ENCODE data around the gene ZCCHC4. TPM values are rescaled to one million over a fixed set of nuclear protein-coding genes. Genes with fewer than 3 reads are reported as not detected.

Gene ZCCHC4
- total and polyA plus RNA-seq, 8 donors: 2.2 to 6.6 (median 3.4) TPM

DNA sequence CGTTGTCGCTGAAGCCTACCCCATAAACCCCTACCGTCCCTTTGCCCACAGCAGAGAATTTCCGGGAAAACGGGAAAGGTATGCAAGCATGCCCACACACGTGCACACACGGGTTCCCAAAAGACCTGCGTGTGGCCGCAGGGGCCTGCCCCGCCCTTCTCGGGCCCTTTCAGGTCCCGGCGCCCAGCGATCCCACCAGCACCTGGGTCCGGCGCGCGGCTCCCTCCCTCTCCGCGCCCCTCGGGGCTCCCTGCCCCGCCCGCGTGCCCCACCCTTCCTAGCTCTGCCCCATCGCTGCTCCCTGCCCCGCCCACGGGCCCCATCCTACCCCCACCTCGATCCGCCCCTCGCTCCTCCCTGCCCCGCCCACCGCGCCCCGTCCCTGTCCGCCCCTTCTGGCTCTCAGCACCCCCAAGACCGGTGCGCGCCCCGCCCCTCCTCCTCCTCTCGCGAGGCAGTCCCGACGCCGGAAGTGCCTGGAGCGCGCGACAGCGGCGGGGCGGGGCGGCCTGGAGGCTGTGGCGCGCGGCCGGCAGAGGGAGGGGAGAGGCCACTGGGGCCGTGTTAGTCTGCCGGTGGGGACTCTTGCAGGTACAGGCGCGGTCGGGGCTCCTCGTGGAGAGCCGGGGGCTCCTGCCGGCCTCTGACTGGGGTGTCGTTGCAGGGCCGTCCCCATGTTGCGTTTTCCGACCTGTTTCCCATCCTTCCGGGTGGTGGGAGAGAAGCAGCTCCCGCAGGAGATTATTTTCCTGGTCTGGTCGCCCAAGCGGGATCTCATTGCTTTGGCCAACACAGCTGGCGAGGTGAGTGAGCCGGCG is 64.4 kb downstream of the ZCCHC4 start, which contains the start of gene ANAPC4:
Gene ANAPC4 (plus strand): TSS at position 510 of the 818 bp plus-strand sequence. CDS start 165 bp downstream, at position 675.
- Histone ChIP-seq H3K4me3 (peak within 1 kb of the TSS; percentile 58 to 98 (median 96)), H3K27ac (peak within 1 kb of the TSS; percentile 45 to 75 (median 65)), H3K27me3 (no peaks in the 10 kb centered on the region), H3K9me3 (no peaks in the 10 kb centered on the region), H3K36me3 (peaks cover 0 to 5% (median 0%) of the 10 kb centered on the region in 3 donors), H3K4me1 (peaks cover 0 to 10% (median 0%) of the 10 kb centered on the region in 3 donors)
- FAIRE-seq (no peak), ATAC-seq (peak; percentile 97 to 99 (median 98)), DNase-seq (peak; percentile 93 to 98 (median 97))
- intact Hi-C loops (cut with DNase I): loop anchor here in 1 of 3 donors (10.0 kb wide), 1 partner anchor 202 kb away; no protein-coding TSS in a partner anchor
- 1 to 2% methylated on average over 46 to 74 of the region's 74 CpGs for WGBS, 2 donors
- TF ChIP-seq, protein P1, sequence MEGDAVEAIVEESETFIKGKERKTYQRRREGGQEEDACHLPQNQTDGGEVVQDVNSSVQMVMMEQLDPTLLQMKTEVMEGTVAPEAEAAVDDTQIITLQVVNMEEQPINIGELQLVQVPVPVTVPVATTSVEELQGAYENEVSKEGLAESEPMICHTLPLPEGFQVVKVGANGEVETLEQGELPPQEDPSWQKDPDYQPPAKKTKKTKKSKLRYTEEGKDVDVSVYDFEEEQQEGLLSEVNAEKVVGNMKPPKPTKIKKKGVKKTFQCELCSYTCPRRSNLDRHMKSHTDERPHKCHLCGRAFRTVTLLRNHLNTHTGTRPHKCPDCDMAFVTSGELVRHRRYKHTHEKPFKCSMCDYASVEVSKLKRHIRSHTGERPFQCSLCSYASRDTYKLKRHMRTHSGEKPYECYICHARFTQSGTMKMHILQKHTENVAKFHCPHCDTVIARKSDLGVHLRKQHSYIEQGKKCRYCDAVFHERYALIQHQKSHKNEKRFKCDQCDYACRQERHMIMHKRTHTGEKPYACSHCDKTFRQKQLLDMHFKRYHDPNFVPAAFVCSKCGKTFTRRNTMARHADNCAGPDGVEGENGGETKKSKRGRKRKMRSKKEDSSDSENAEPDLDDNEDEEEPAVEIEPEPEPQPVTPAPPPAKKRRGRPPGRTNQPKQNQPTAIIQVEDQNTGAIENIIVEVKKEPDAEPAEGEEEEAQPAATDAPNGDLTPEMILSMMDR (IDR thresholded peaks at IDR 0.05): no peak

- 13% methylated on average over 18 of the region's 18 CpGs for WGBS, 2 donors
- FAIRE-seq: no peak
- ATAC-seq: peak in 1 of 4 donors; percentile 1
- peak in 1 of 6 donors; percentile 74 for DNase-seq
- Histone ChIP-seq H3K4me1 (peaks cover 0 to 10% (median 0%) of the 10 kb centered on the region in 3 donors), H3K27me3 (no peaks in the 10 kb centered on the region), H3K36me3 (peaks cover 0 to 5% (median 0%) of the 10 kb centered on the region in 3 donors), H3K9me3 (no peaks in the 10 kb centered on the region), H3K4me3 (peak overlapping the region; percentile 58 to 98 (median 96)), H3K27ac (peak overlapping the region; percentile 45 to 75 (median 65))
- TF ChIP-seq, protein P1 (IDR thresholded peaks at IDR 0.05): no peak
- intact Hi-C loops (cut with DNase I): loop anchor here in 1 of 3 donors (10.0 kb wide), 1 partner anchor 203 kb away; no protein-coding TSS in a partner anchor
Observed at GRCh38 chr4:25377572-25378436, 65.2 kb downstream of the ZCCHC4 start.

GRCh38 chr4:25378437-25378743 is 65.8 kb downstream of the ZCCHC4 start:
- TF ChIP-seq, protein P1 (IDR thresholded peaks at IDR 0.05): no peak
- peaks cover 0 to 5% (median 0%) of the 10 kb centered on the region in 3 donors for H3K36me3 ChIP-seq
- peaks cover 0 to 10% (median 0%) of the 10 kb centered on the region in 3 donors for H3K4me1 ChIP-seq
- H3K9me3 ChIP-seq: no peaks in the 10 kb centered on the region
- ATAC-seq: no peak
- peak overlapping the region in 2 of 4 donors; percentile 97 to 98 for H3K4me3 ChIP-seq
- FAIRE-seq: no peak
- 89 to 90% methylated on average over 6 of the region's 6 CpGs for WGBS, 2 donors
- intact Hi-C loops (cut with DNase I): loop anchor here in 1 of 3 donors (10.0 kb wide), 1 partner anchor 204 kb away; no protein-coding TSS in a partner anchor
- H3K27me3 ChIP-seq: no peaks in the 10 kb centered on the region
- no peak for DNase-seq
- no peak overlapping the region for H3K27ac ChIP-seq

- FAIRE-seq: no peak
Observed at GRCh38 chr4:25379591-25379990, 67.0 kb downstream of the ZCCHC4 start.

More at GRCh38 chr4:25379591-25379990, 67.0 kb downstream of the ZCCHC4 start:
- ATAC-seq: no peak
- DNase-seq: no peak
- WGBS, 2 donors: 87 to 90% methylated on average over 2 of the region's 2 CpGs
- Histone ChIP-seq H3K36me3 (peaks cover 0 to 14% (median 6%) of the 10 kb centered on the region in 3 donors), H3K4me1 (peaks cover 0 to 10% (median 0%) of the 10 kb centered on the region in 3 donors), H3K27me3 (no peaks in the 10 kb centered on the region), H3K4me3 (no peak overlapping the region), H3K9me3 (no peaks in the 10 kb centered on the region), H3K27ac (no peak overlapping the region)
- intact Hi-C loops (cut with DNase I): loop anchor here in 1 of 3 donors (10.0 kb wide), 1 partner anchor 205 kb away; no protein-coding TSS in a partner anchor
- TF ChIP-seq, protein P1 (IDR thresholded peaks at IDR 0.05): no peak

Data from pancreas (tissue), 10 donors.